ENCODE measurements around the gene PSMB7.

PSMB7 gene

GRCh38 chr9:124332361-124333202 lies 82.7 kb downstream of the PSMB7 start:
- FAIRE-seq (no peak), DNase-seq (ENCODE audit: insufficient read length, low spot score) (no peak)

- FAIRE-seq (no peak), DNase-seq (ENCODE audit: insufficient read length, low spot score) (no peak)
Observed at GRCh38 chr9:124331580-124331979, 83.7 kb downstream of the PSMB7 start.

GRCh38 chr9:124330011-124330697 lies 85.1 kb downstream of the PSMB7 start:
- no peak for FAIRE-seq
- no peak for DNase-seq (ENCODE audit: insufficient read length, low spot score)

- DNase-seq (ENCODE audit: insufficient read length, low spot score) (no peak), FAIRE-seq (no peak)
Observed at GRCh38 chr9:124329206-124329792, 85.9 kb downstream of the PSMB7 start.

- DNase-seq (ENCODE audit: insufficient read length, low spot score) = no peak
- FAIRE-seq = no peak
Observed at GRCh38 chr9:124328285-124328684, 87.0 kb downstream of the PSMB7 start.

GRCh38 chr9:124327491-124327890 lies 87.8 kb downstream of the PSMB7 start:
- no peak for DNase-seq (ENCODE audit: insufficient read length, low spot score)

GRCh38 chr9:124326378-124326777 lies 88.9 kb downstream of the PSMB7 start:
- FAIRE-seq = no peak
- no peak for DNase-seq (ENCODE audit: insufficient read length, low spot score)

More at GRCh38 chr9:124327491-124327890, 87.8 kb downstream of the PSMB7 start:
- FAIRE-seq = no peak

- DNase-seq (ENCODE audit: insufficient read length, low spot score) (no peak), FAIRE-seq (no peak)
Observed at GRCh38 chr9:124325816-124326215, 89.4 kb downstream of the PSMB7 start.

GRCh38 chr9:124323904-124324303 lies 91.3 kb downstream of the PSMB7 start:
- FAIRE-seq (no peak), DNase-seq (ENCODE audit: insufficient read length, low spot score) (no peak)

GRCh38 chr9:124322618-124323432 lies 92.4 kb downstream of the PSMB7 start:
- FAIRE-seq = no peak
- DNase-seq (ENCODE audit: insufficient read length, low spot score) = no peak

- FAIRE-seq (no peak), DNase-seq (ENCODE audit: insufficient read length, low spot score) (no peak)
Observed at GRCh38 chr9:124321935-124322334, 93.3 kb downstream of the PSMB7 start.

GRCh38 chr9:124321416-124321815 lies 93.8 kb downstream of the PSMB7 start:
- no peak for DNase-seq (ENCODE audit: insufficient read length, low spot score)
- FAIRE-seq = no peak

GRCh38 chr9:124320062-124320973 lies 94.9 kb downstream of the PSMB7 start:
- no peak for FAIRE-seq
- peak; percentile 58 for DNase-seq (ENCODE audit: insufficient read length, low spot score)

- FAIRE-seq = no peak
- DNase-seq (ENCODE audit: insufficient read length, low spot score) = no peak
Observed at GRCh38 chr9:124315882-124316281, 99.4 kb downstream of the PSMB7 start.

GRCh38 chr9:124313940-124314339 lies 101.3 kb downstream of the PSMB7 start:
- no peak for FAIRE-seq

GRCh38 chr9:124312290-124313265 lies 102.7 kb downstream of the PSMB7 start:
- FAIRE-seq = no peak
- DNase-seq (ENCODE audit: insufficient read length, low spot score) = no peak

More at GRCh38 chr9:124313940-124314339, 101.3 kb downstream of the PSMB7 start:
- no peak for DNase-seq (ENCODE audit: insufficient read length, low spot score)

GRCh38 chr9:124311283-124311682 lies 104.0 kb downstream of the PSMB7 start:
- FAIRE-seq = no peak
- no peak for DNase-seq (ENCODE audit: insufficient read length, low spot score)

GRCh38 chr9:124309667-124310084 lies 105.6 kb downstream of the PSMB7 start:
- no peak for DNase-seq (ENCODE audit: insufficient read length, low spot score)
- FAIRE-seq = no peak

Measured in GM19239 (cell line).